GM19025 (cell line): ENCODE data around the gene ARG2.

Experiments
- ATAC-seq: cut with Tn5 transposase; IDR thresholded peaks from one replicate; pipeline ENCODE4 v1.9.1; 2021; ENCODE audit warnings: mild to moderate bottlenecking, low read depth, moderate library complexity; ENCODE audit not compliant: unreplicated experiment

ARG2 gene

GRCh38 chr14:67619446-67620216 is at the start of gene ARG2:
ARG2 (plus strand) TSS chr14:67619920; CDS start chr14:67619978, 58 bp downstream.
- ATAC-seq = peak; percentile 94

GRCh38 chr14:67570453-67570852 is 49.3 kb upstream of the ARG2 start:
- no peak for ATAC-seq

- ATAC-seq = no peak
Observed at GRCh38 chr14:67571275-67571990, 48.3 kb upstream of the ARG2 start.

GRCh38 chr14:67571991-67572323 is 47.8 kb upstream of the ARG2 start:
- ATAC-seq = no peak

- no peak for ATAC-seq
Observed at GRCh38 chr14:67572608-67573007, 47.1 kb upstream of the ARG2 start.

GRCh38 chr14:67573228-67574010 is 46.3 kb upstream of the ARG2 start:
- no peak for ATAC-seq

- ATAC-seq = no peak
Observed at GRCh38 chr14:67574156-67574555, 45.6 kb upstream of the ARG2 start.

- no peak for ATAC-seq
Observed at GRCh38 chr14:67574806-67575205, 44.9 kb upstream of the ARG2 start.

- no peak for ATAC-seq
Observed at GRCh38 chr14:67575684-67576083, 44.0 kb upstream of the ARG2 start.

GRCh38 chr14:67576216-67576955 is 43.3 kb upstream of the ARG2 start:
- no peak for ATAC-seq

GRCh38 chr14:67577181-67577808 is 42.4 kb upstream of the ARG2 start:
- ATAC-seq = no peak

GRCh38 chr14:67577909-67578749 is 41.6 kb upstream of the ARG2 start:
- ATAC-seq = no peak

- ATAC-seq = no peak
Observed at GRCh38 chr14:67579040-67579439, 40.7 kb upstream of the ARG2 start.

GRCh38 chr14:67579636-67580035 is 40.1 kb upstream of the ARG2 start:
- ATAC-seq = no peak

GRCh38 chr14:67580336-67581171 is 39.2 kb upstream of the ARG2 start:
- no peak for ATAC-seq

- no peak for ATAC-seq
Observed at GRCh38 chr14:67581643-67582042, 38.1 kb upstream of the ARG2 start.

- no peak for ATAC-seq
Observed at GRCh38 chr14:67582061-67582460, 37.7 kb upstream of the ARG2 start.
